Osteoblast (primary cell): ENCODE measurements around the gene RIN1. TPM values are rescaled to one million over a fixed set of nuclear protein-coding genes. Genes with fewer than 3 reads are reported as not detected.

ENCODE experiments used
- DNase-seq: peaks from one replicate; pipeline ENCODE4 v3.0.0; 2011; ENCODE audit warnings: low spot score, mixed read lengths; ENCODE audit not compliant: insufficient read length; ENCODE audit errors: missing footprints
- H2AFZ ChIP-seq: 2 replicates; pipeline ENCODE4 v1.6.0; 2011; ENCODE audit warnings: mild to moderate bottlenecking, low read length
- H3K27ac ChIP-seq: 2 replicates; pipeline ENCODE4 v1.5.1; 2011; ENCODE audit warnings: mild to moderate bottlenecking, low read depth, low read length, moderate library complexity
- H3K27me3 ChIP-seq: 2 replicates; pipeline ENCODE4 v1.6.0; 2012; ENCODE audit warnings: mild to moderate bottlenecking, control low read depth, inconsistent platforms, low read length, moderate library complexity; ENCODE audit not compliant: insufficient read depth
- H3K36me3 ChIP-seq: 2 replicates; pipeline ENCODE4 v1.5.1; 2011; ENCODE audit warnings: mild to moderate bottlenecking, low read length, control low read depth, moderate library complexity; ENCODE audit not compliant: insufficient read depth
- H3K4me1 ChIP-seq: 2 replicates; pipeline ENCODE4 v1.5.1; 2011; ENCODE audit warnings: mild to moderate bottlenecking, low read length, control low read depth, moderate library complexity; ENCODE audit not compliant: insufficient read depth
- H3K4me2 ChIP-seq: 2 replicates; pipeline ENCODE4 v1.6.0; 2011; ENCODE audit warnings: mild to moderate bottlenecking, low read length; ENCODE audit not compliant: insufficient read depth
- H3K4me3 ChIP-seq: fragments of 200-600 bp; sonication (generic); 3 replicates; pipeline ENCODE4 v1.5.1; 2012; ENCODE audit warnings: mild to moderate bottlenecking, low read length, inconsistent platforms; ENCODE audit not compliant: insufficient read depth
- H3K79me2 ChIP-seq: 2 replicates; pipeline ENCODE4 v1.6.0; 2012; ENCODE audit warnings: mild to moderate bottlenecking, low read length, control low read depth, inconsistent platforms; ENCODE audit not compliant: insufficient read depth
- H3K9me3 ChIP-seq: 2 replicates; pipeline ENCODE4 v1.5.1; 2011; ENCODE audit warnings: low read depth, low read length, control low read depth
- H4K20me1 ChIP-seq: 2 replicates; pipeline ENCODE4 v1.6.0; 2012; ENCODE audit warnings: mild to moderate bottlenecking, low read length, control low read depth; ENCODE audit not compliant: insufficient read depth
- CTCF ChIP-seq: IDR thresholded peaks from 2 replicates; pipeline ENCODE4 v1.5.1; 2011; ENCODE audit warnings: mild to moderate bottlenecking, low read depth, low read length, moderate library complexity; ENCODE audit errors: extremely low read depth
- total RNA-seq: library from RNA; depleted of rRNA; stranded (reverse); fragments of >200 nt; gene quantifications from 2 replicates; pipeline ENCODE4 v1.2.3, GENCODE V29; 2012

The RIN1 gene
- total RNA-seq, 1 donor: 27.1 TPM

DNA sequence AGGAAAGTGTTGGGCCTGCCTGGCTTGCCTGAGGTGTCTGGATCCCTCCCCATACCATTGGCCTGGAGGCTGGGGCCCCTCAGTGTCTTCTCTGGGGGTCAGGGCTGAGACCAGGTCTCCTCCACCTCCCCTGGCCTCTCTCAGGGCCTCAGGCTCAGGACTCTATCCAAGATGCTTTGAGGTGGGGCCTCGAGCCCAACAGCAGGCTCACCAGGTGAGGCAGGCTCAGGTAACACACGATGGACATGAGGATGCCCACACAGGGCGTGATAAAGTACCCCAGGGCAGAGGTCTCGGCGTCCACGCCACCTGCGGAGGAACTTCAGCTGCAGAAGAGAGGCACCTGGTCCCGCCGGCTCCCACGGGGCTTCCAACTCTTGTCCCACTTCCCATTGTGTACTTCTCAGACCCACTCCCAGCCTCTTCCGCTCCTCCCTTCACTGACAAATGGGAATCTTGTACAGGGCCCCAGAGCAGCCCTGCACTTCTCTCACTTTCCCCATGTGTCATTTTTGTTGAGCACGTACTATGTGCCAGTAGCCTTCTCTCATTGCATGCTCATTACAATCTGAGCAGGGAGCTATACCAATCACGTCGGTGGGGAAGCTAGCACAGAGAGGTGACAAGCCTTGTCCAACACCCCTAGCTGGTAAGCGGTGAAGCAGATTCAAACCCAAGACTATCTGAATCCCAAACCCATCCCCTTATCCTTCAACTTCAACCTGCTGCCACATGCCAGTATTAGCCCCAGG lies 31.5 kb upstream of the RIN1 start:
- no peak overlapping the region for H3K4me3 ChIP-seq
- no peaks in the 10 kb centered on the region for H3K79me2 ChIP-seq
- no peaks in the 10 kb centered on the region for H3K36me3 ChIP-seq
- H2AFZ ChIP-seq: no peak overlapping the region
- peak; percentile 76 for DNase-seq
- peaks cover 26% of the 10 kb centered on the region for H3K4me1 ChIP-seq
- no peak overlapping the region for H3K27ac ChIP-seq
- no peaks in the 10 kb centered on the region for H3K9me3 ChIP-seq
- no peak for TF ChIP-seq CTCF
- peaks cover 18% of the 10 kb centered on the region for H3K27me3 ChIP-seq
- H4K20me1 ChIP-seq: no peaks in the 10 kb centered on the region
- no peak overlapping the region for H3K4me2 ChIP-seq

DNA sequence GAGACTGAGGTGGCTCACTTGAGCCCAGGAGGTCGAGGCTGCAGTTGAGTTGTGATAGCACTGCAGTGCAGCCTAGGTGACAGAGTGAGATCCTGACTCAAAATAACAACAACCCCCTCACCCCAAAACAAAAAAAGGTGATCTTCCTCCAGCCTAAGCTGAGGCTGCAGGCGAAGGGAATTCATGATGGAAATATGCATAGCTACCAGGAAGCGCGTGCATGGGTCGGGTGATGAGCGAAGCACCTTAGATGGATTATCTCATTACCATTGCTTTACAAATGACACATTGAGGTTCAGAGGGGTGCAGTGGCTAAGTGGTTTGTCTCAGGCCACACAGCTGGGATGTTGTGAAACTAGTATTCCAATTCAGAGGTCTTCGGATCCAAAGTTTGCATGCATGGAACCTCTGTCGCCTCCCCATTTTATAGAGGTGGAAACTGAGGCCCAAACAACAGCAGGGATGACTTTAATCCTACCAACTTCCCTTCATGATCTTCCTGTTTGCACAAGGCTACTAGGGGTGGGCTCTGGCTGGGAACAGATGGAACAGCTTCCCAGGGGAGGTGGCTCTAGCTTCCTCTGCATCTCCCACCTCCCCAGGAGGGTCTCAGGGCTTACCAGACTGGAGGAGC lies 30.7 kb upstream of the RIN1 start:
- H3K27ac ChIP-seq: no peak overlapping the region
- H3K27me3 ChIP-seq: peaks cover 10% of the 10 kb centered on the region
- no peak overlapping the region for H2AFZ ChIP-seq
- no peak overlapping the region for H3K4me2 ChIP-seq
- H3K36me3 ChIP-seq: no peaks in the 10 kb centered on the region
- peaks cover 19% of the 10 kb centered on the region for H3K4me1 ChIP-seq
- H4K20me1 ChIP-seq: no peaks in the 10 kb centered on the region
- DNase-seq: peak; percentile 74
- no peak for TF ChIP-seq CTCF
- H3K4me3 ChIP-seq: no peak overlapping the region
- H3K9me3 ChIP-seq: no peaks in the 10 kb centered on the region
- no peaks in the 10 kb centered on the region for H3K79me2 ChIP-seq

- H3K4me3 ChIP-seq: no peak overlapping the region
- DNase-seq: peak; percentile 46
- H3K4me1 ChIP-seq: peaks cover 12% of the 10 kb centered on the region
- no peak overlapping the region for H3K27ac ChIP-seq
- H3K4me2 ChIP-seq: no peak overlapping the region
- H4K20me1 ChIP-seq: no peaks in the 10 kb centered on the region
- H3K79me2 ChIP-seq: no peaks in the 10 kb centered on the region
- H3K36me3 ChIP-seq: no peaks in the 10 kb centered on the region
- peaks cover 2% of the 10 kb centered on the region for H3K27me3 ChIP-seq
- no peak for TF ChIP-seq CTCF
- H3K9me3 ChIP-seq: no peaks in the 10 kb centered on the region
- no peak overlapping the region for H2AFZ ChIP-seq
These were observed 29.7 kb upstream of the RIN1 start for GRCh38 chr11:66365711-66366619.
